ENCODE results near the gene C17orf75. TPM values are rescaled to one million over a fixed set of nuclear protein-coding genes. Genes with fewer than 3 reads are reported as not detected.

C17orf75 gene
- total and polyA plus RNA-seq, 2 of the 4 experiments (the other 2 are of a cell fraction): 11.5 to 16.1 TPM

GRCh38 chr17:32298721-32299579, 43.0 kb downstream of the C17orf75 start:
- H2AFZ ChIP-seq (replicated peaks; ENCODE audit: low read length, poor library complexity): no peak overlapping the region
- H3K9me3 ChIP-seq (ENCODE audit: control insufficient read depth, insufficient read depth, low read length): no peaks in the 10 kb centered on the region
- no peak overlapping the region for H3K14ac ChIP-seq (replicated peaks; ENCODE audit: low read depth, low read length)
- H3K23ac ChIP-seq (ENCODE audit: low read depth, low read length): no peak overlapping the region
- in situ Hi-C loops (cut with MboI; ENCODE audit: low sequenced_read_pairs): no loop called here
- TF ChIP-seq FOS (IDR thresholded peaks at IDR 0.05; ENCODE audit: low read depth, low read length) (no peak), ELK1 (IDR thresholded peaks at IDR 0.05; ENCODE audit: borderline replicate concordance, low read depth, low read length) (no peak), USF2 (IDR thresholded peaks at IDR 0.05; ENCODE audit: low read depth, low read length) (no peak), CHD1 (IDR thresholded peaks at IDR 0.05; ENCODE audit: low read depth, low read length) (no peak), MAFK (IDR thresholded peaks at IDR 0.05; ENCODE audit: low read depth, low read length) (no peak), POLR2A (IDR thresholded peaks at IDR 0.05; ENCODE audit: low read depth, low read length) (no peak), RAD21 (IDR thresholded peaks at IDR 0.05; ENCODE audit: low read length) (no peak), NFE2L2 (IDR thresholded peaks at IDR 0.05; ENCODE audit: low read depth, low read length) (no peak), CEBPB (IDR thresholded peaks at IDR 0.05; ENCODE audit: low read depth, low read length) (no peak), MAZ (IDR thresholded peaks at IDR 0.05; ENCODE audit: borderline replicate concordance, low read depth, low read length) (no peak)
- H3K27me3 ChIP-seq (ENCODE audit: control insufficient read depth, insufficient read depth, low read length): peaks cover 37% of the 10 kb centered on the region
- no peak for DNase-seq
- H3K4me1 ChIP-seq (ENCODE audit: control insufficient read depth, insufficient read depth, low read length): no peaks in the 10 kb centered on the region
- peaks cover 3% of the 10 kb centered on the region; the same call in 1 of the 2 replicates for H3K9me1 ChIP-seq (ENCODE audit: insufficient read depth, low read length)
- no peak overlapping the region for H2BK20ac ChIP-seq (ENCODE audit: low read depth, low read length)
- no peak overlapping the region for H2AK5ac ChIP-seq (ENCODE audit: low read depth, low read length)
- no peak overlapping the region for H4K91ac ChIP-seq (ENCODE audit: insufficient read depth, low read depth, low read length)
- no peak for ATAC-seq (ENCODE audit: low read depth)
- H4K20me1 ChIP-seq (ENCODE audit: insufficient read depth, low read length): no peaks in the 10 kb centered on the region; the same call in 1 of the 2 replicates
- 0% methylated on average over 1 of the region's 13 CpGs; no CpG with 5 or more reads in 1 of the 2 experiments for WGBS, 2 experiments (ENCODE audit: extremely low coverage in 2 of 2, insufficient read length in 1 of 2)
- H2BK15ac ChIP-seq (ENCODE audit: low read depth, low read length): no peak overlapping the region
- H4K8ac ChIP-seq (ENCODE audit: low read depth in 2 of 2, low read length in 2 of 2): no peak overlapping the region
- no peak overlapping the region for H3K18ac ChIP-seq (ENCODE audit: low read depth, low read length)
- H2AK9ac ChIP-seq (replicated peaks; ENCODE audit: low read depth, low read length, poor library complexity): no peak overlapping the region
- no peak overlapping the region for H2BK120ac ChIP-seq (ENCODE audit: low read depth, low read length)
- no peak overlapping the region for H3K4me3 ChIP-seq (ENCODE audit: insufficient read depth, low read depth, low read length)
- POLR2A ChIA-PET (ENCODE audit: unreplicated experiment): no interaction called here
- no peak overlapping the region for H3K27ac ChIP-seq (ENCODE audit: insufficient read depth, low read length)
- H3K79me1 ChIP-seq (ENCODE audit: low read depth in 1 of 2, low read length in 2 of 2): no peaks in the 10 kb centered on the region
- BruUV-seq (replicated peaks): no TSS peak
- CTCF ChIA-PET: interaction anchor here (0.6 to 0.9 kb wide), 2 partner anchors 12 to 122 kb away, joined by 3 to 4 read pairs; no protein-coding TSS in a partner anchor
- no peak overlapping the region for H3K9ac ChIP-seq (ENCODE audit: low read depth, low read length)
- H3K4ac ChIP-seq (ENCODE audit: low read depth, low read length): no peak overlapping the region
- intact Hi-C loops (cut with micrococcal nuclease): no loop called here
- no peak overlapping the region for H3K4me2 ChIP-seq (ENCODE audit: low read depth, low read length)
- dilution Hi-C loops (cut with HindIII; ENCODE audit: low sequenced_read_pairs, unreplicated experiment): no loop called here
- no peak overlapping the region for H3K56ac ChIP-seq (ENCODE audit: extremely low read depth, insufficient read depth, low read length)
- H2BK5ac ChIP-seq (ENCODE audit: low read depth, low read length, poor library complexity, severe bottlenecking): no peak overlapping the region
- H3K36me3 ChIP-seq (ENCODE audit: control insufficient read depth, insufficient read depth, low read length): no peaks in the 10 kb centered on the region
- H4K5ac ChIP-seq (ENCODE audit: low read depth, low read length): no peak overlapping the region
